Heart right ventricle (tissue), 16 donors: ENCODE measurements around the gene HNF1A. TPM values are rescaled to one million over a fixed set of nuclear protein-coding genes. Genes with fewer than 3 reads are reported as not detected.

Experiments used
- ATAC-seq, 8 donors: fragments of 200-7000 bp; cut with Tn5 transposase; one replicate each; pipeline ENCODE4 v1.9.1; 2020; ENCODE audit warnings: mild to moderate bottlenecking in 8 of 8, moderate library complexity in 8 of 8, moderate number of reproducible peaks in 1 of 8
- DNase-seq, 2 donors: peaks; one replicate each; pipeline ENCODE4 v3.0.0-alpha.2; 2020
- H3K27ac ChIP-seq, 10 donors: fragments of 200-600 bp; sonication (generic) in 2 of 10; one replicate each; pipeline versions ENCODE4 v1.5.0 to v1.8.0; 2020 to 2022; ENCODE audit warnings: mild to moderate bottlenecking in 3 of 10
- H3K27me3 ChIP-seq, 7 donors: fragments of 200-600 bp; one replicate each; pipeline ENCODE4 v1.8.0; 2021 to 2022; ENCODE audit warnings: mild to moderate bottlenecking in 2 of 7
- H3K36me3 ChIP-seq, 9 donors: fragments of 200-600 bp; sonication (generic) in 1 of 9; one replicate each; pipeline versions ENCODE4 v1.5.0 to v1.8.0; 2020 to 2022; ENCODE audit warnings: mild to moderate bottlenecking in 2 of 9
- H3K4me1 ChIP-seq, 9 donors: fragments of 200-600 bp; sonication (generic) in 1 of 9; one replicate each; pipeline versions ENCODE4 v1.5.0 to v1.8.0; 2020 to 2022; ENCODE audit warnings: mild to moderate bottlenecking in 4 of 9
- H3K4me3 ChIP-seq, 10 donors: fragments of 200-600 bp; sonication (generic) in 2 of 10; one replicate each; pipeline versions ENCODE4 v1.5.0 to v1.8.0; 2020 to 2022; ENCODE audit warnings: mild to moderate bottlenecking in 7 of 10, moderate library complexity in 2 of 10
- H3K9me3 ChIP-seq, 11 donors: fragments of 200-600 bp in 10 of 11; sonication (generic) in 2 of 11; one replicate each; pipeline versions ENCODE4 v1.5.0 to v1.8.0; 2013 to 2022; ENCODE audit warnings: mild to moderate bottlenecking in 2 of 11, control low read depth in 1 of 11, moderate library complexity in 1 of 11
- WGBS, 2 donors: extraction: QIAGEN DNeasy Blood & Tissue Kit; methylation state at CpG; one replicate each; pipeline ENCODE4 v1.1.7; 2013; ENCODE audit warnings: inconsistent platforms in 1 of 2; 5-methylcytosine and 5-hydroxymethylcytosine counted together
- intact Hi-C, 10 donors: fragments of 100-400 bp; cut with DNase I; formaldehyde crosslinking; loops; one replicate each; pipeline versions ENCODE4 v1.11.1 to v1.14.2; 2022
- polyA plus RNA-seq, 2 donors: library from polyadenylated mRNA; stranded (reverse); fragments of 200-250 nt; gene quantifications; one replicate each; pipeline ENCODE4 v1.2.3, GENCODE V29; 2013
- total RNA-seq, 10 donors: library from RNA; stranded (reverse); fragmentation: NEBNext Ultra II Directional in 3 of 10; extraction: Animal tissue kit (Norgen Biotek cat#: 25700) in 3 of 10; gene quantifications; one replicate each; pipeline versions ENCODE4 v1.2.1 to v1.2.4, GENCODE V29; 2021 to 2023
- TF ChIP-seq, protein P1 (sequence below), 9 donors: fragments of 200-600 bp; sonication (generic) in 2 of 9; IDR thresholded peaks; one replicate each; pipeline versions ENCODE4 v1.5.0 to v1.8.0; 2021 to 2022; ENCODE audit warnings: antibody characterized with exemption in 9 of 9, mild to moderate bottlenecking in 5 of 9, moderate library complexity in 1 of 9
- donor health status: Arrhythmogenic right ventricular cardiomyopathy.
- donor health status: ischemic (EF 13 %, LVEDD 7.1; RV severe dilation, severe dysfunction).
- donor health status: healthy with polysubstance abuse.
- donor health status: DM: no; HTN: yes; CAD: no.
- donor health status: DM: no; HTN: no; CAD: no.
- donor health status: ischemic (EF 25% LVEDD 6.9; RV normal size, moderate dysfunction).
- donor health status: ischemic (EF 25% LVEDD 5.7; RV mildly dilated, moderate dysfunction).
- donor health status: healthy.
- donor health status: DM: yes; HTN: yes; CAD: no.
- donor health status: Ischemic cardiomyopathy.
- donor health status: ischemic (EF 35%, LVEDD 5.7; RV mildly dilated, moderate dysfunction).
- donor health status: nonischemic (EF 11% LVEDD 7.7; RV severe dilation, severe dysfunction).
- donor health status: DM: yes; HTN: yes; CAD: no.
- donor health status: PGD.
- donor health status: ischemic (EF 29% LVEDD 5.4; RV normal size, mild dysfunction).
- donor health status: nonischemic (EF 23%, LVEDD 6.1; RV moderate dilation, normal function).

HNF1A gene
- total and polyA plus RNA-seq, 12 donors, result 0.04 TPM; not detected in 11

DNA sequence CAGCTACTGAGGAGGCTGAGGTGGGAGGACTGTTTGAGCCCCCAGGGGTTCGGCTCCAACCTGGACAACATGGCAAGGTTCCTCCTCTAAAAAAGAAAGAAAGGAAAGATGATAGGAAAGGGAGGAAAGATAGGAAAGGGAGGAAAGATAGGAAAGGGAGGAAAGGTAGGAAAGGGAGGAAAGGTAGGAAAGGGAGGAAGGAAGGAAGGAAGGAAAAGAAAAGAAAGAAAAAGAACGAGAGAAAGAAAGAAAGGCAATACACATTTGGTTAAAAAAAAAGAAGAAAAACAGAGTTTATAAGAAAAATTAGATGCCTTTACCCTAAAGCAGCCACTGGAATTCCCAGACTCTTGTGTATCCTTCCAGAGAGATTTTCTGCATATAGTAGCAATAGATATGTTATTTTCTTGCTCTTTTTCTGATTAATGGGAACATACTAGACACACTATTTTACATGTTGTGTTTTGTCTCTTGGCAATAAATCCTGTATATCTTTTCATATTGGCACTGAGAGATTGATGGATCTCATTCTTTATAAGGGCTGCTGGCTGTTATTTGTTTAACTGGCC is 12.2 kb downstream of the HNF1A start:
- peaks cover 0 to 5% (median 0%) of the 10 kb centered on the region in 7 donors for H3K27me3 ChIP-seq
- no peaks in the 10 kb centered on the region for H3K36me3 ChIP-seq
- TF ChIP-seq, protein P1, sequence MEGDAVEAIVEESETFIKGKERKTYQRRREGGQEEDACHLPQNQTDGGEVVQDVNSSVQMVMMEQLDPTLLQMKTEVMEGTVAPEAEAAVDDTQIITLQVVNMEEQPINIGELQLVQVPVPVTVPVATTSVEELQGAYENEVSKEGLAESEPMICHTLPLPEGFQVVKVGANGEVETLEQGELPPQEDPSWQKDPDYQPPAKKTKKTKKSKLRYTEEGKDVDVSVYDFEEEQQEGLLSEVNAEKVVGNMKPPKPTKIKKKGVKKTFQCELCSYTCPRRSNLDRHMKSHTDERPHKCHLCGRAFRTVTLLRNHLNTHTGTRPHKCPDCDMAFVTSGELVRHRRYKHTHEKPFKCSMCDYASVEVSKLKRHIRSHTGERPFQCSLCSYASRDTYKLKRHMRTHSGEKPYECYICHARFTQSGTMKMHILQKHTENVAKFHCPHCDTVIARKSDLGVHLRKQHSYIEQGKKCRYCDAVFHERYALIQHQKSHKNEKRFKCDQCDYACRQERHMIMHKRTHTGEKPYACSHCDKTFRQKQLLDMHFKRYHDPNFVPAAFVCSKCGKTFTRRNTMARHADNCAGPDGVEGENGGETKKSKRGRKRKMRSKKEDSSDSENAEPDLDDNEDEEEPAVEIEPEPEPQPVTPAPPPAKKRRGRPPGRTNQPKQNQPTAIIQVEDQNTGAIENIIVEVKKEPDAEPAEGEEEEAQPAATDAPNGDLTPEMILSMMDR (IDR thresholded peaks at IDR 0.05), result no peak
- 58 to 68% methylated on average over 2 of the region's 2 CpGs for WGBS, 2 donors
- H3K9me3 ChIP-seq, result no peaks in the 10 kb centered on the region
- intact Hi-C loops, result loop anchor here in 1 of 10 donors (10.0 kb wide), 1 partner anchor 114 kb away; no protein-coding TSS in a partner anchor
- H3K4me3 ChIP-seq, result no peak overlapping the region
- no peak for ATAC-seq
- no peak overlapping the region for H3K27ac ChIP-seq
- DNase-seq, result no peak
- H3K4me1 ChIP-seq, result no peaks in the 10 kb centered on the region

DNA sequence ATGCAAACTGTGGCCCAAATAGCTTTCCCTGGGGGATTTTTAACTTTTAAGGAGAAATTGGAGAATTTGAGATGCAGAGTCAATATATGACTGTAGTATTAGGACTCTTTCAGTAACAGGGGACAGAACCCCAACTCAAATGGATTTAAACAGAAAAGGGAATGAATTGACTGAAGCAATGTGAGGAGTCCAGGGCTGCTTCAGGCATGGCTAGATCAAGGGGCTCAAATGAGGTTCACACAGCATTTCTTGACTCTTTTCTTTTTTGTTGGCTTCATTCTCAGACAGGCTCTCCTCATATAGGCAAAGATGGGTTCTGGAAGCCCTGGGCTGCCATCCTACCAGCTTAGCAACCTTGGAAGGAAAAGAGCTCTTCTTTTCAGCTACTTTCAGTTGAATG is 13.6 kb downstream of the HNF1A start:
- Histone ChIP-seq H3K4me3 (no peak overlapping the region), H3K27ac (no peak overlapping the region), H3K4me1 (no peaks in the 10 kb centered on the region), H3K36me3 (no peaks in the 10 kb centered on the region), H3K27me3 (peaks cover 0 to 5% (median 0%) of the 10 kb centered on the region in 7 donors), H3K9me3 (no peaks in the 10 kb centered on the region)
- ATAC-seq, result no peak
- intact Hi-C loops, result loop anchor here in 1 of 10 donors (10.0 kb wide), 1 partner anchor 113 kb away; no protein-coding TSS in a partner anchor
- no peak for DNase-seq
- TF ChIP-seq, protein P1 (IDR thresholded peaks at IDR 0.05), result no peak

DNA sequence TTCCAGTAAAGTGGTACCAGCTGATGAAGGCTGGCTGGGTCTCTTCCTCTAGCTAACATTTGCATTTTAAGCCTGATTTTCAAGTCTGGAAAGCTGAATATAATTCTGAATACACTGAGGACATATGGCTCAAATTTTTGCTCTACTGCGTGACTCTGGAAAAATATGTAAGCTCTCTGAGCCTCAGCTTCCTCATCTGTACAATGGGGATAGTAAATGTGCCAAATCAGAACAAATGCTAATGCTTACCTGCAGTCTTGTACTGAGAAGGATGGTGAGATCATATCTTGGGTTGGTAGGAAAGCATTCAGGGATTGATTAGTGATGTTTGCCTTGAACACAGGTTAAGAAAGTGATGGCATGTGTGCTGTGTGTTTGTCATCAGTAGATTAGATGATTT is 14.6 kb downstream of the HNF1A start:
- H3K27ac ChIP-seq, result no peak overlapping the region
- 94 to 96% methylated on average over 1 of the region's 1 CpG for WGBS, 2 donors
- H3K4me3 ChIP-seq, result no peak overlapping the region
- intact Hi-C loops, result loop anchor here in 1 of 10 donors (10.0 kb wide), 1 partner anchor 112 kb away; no protein-coding TSS in a partner anchor
- H3K4me1 ChIP-seq, result no peaks in the 10 kb centered on the region
- DNase-seq, result no peak
- H3K27me3 ChIP-seq, result peaks cover 0 to 9% (median 0%) of the 10 kb centered on the region in 7 donors
- TF ChIP-seq, protein P1 (IDR thresholded peaks at IDR 0.05), result no peak
- H3K9me3 ChIP-seq, result no peaks in the 10 kb centered on the region
- no peaks in the 10 kb centered on the region for H3K36me3 ChIP-seq
- no peak for ATAC-seq

DNA sequence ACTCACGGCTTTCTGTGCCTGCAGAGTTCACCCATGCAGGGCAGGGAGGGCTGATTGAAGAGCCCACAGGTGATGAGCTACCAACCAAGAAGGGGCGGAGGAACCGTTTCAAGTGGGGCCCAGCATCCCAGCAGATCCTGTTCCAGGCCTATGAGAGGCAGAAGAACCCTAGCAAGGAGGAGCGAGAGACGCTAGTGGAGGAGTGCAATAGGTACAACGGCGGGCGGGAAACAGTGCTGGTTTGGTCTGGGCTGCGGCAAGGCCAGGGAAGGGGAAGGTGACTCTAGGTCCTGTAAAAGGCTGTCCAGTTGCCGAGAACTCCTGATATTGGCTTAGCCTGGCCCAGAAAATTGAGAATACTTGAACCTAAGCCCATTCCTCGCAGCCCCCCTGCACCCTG is 15.2 kb downstream of the HNF1A start:
- Histone ChIP-seq H3K27me3 (peaks cover 0 to 10% (median 0%) of the 10 kb centered on the region in 7 donors), H3K4me1 (no peaks in the 10 kb centered on the region), H3K4me3 (no peak overlapping the region), H3K27ac (no peak overlapping the region), H3K9me3 (no peaks in the 10 kb centered on the region), H3K36me3 (no peaks in the 10 kb centered on the region)
- 77 to 83% methylated on average over 11 of the region's 11 CpGs for WGBS, 2 donors
- intact Hi-C loops, result loop anchor here in 1 of 10 donors (10.0 kb wide), 1 partner anchor 111 kb away; no protein-coding TSS in a partner anchor
- TF ChIP-seq, protein P1 (IDR thresholded peaks at IDR 0.05), result no peak
- ATAC-seq (no peak), DNase-seq (no peak)
